ENCODE measurements around the gene TMEM154.

The TMEM154 gene

DNA sequence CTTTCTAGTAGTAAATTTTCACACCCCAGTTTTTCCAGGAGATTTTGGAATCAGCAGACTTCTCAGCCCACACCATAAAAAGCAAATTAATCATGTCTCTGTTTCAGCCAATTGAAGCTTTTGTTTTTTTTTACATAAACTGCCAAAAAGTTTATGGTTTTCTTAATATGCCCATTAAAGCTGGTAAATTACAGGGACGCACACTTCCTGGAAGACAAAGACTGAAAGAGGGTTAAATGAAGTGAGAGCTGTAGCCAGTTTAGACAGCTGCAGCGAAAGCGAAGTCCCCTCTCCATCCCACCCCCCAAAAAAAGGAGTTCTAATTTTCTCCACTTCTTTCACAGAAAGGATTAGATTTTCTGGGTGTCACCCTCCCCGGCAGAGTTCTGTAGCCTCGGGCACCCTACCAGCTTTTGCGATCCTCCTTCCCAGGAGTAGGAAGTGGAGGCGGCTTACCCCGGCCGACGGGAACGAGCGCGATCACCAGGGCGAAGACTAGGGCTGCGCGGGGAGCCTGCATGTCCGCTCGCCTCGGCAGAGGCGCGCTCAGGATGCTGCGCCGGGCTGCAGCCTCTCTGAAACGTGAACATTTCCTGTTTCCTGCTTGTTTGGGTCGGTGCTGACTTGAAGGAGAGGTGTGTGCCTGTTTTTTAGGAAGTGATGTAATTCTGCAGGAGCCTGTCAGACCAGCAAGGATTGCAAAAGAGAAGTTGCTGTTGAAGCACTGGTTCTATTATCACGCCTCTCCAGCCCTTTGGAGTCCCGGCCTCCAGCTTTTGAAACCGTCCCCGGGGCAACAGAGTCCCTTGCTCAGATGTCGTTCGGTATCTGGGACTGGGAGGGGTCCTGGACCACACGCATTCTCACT lies at the start of gene TMEM154:
TSS of gene TMEM154 (minus strand) at position 584 of the 868 bp plus-strand sequence. CDS start at position 520, 64 bp downstream.
- peak; percentile 74 for DNase-seq

- DNase-seq, result no peak
Observed at GRCh38 chr4:152729466-152729865, 49.7 kb upstream of the TMEM154 start.

- no peak for DNase-seq
Observed at GRCh38 chr4:152728343-152728742, 48.5 kb upstream of the TMEM154 start.

GRCh38 chr4:152727784-152728183 lies 48.0 kb upstream of the TMEM154 start:
- no peak for DNase-seq

GRCh38 chr4:152724494-152724893 lies 44.7 kb upstream of the TMEM154 start:
- no peak for DNase-seq

GRCh38 chr4:152723236-152723635 lies 43.4 kb upstream of the TMEM154 start:
- no peak for DNase-seq

DNA sequence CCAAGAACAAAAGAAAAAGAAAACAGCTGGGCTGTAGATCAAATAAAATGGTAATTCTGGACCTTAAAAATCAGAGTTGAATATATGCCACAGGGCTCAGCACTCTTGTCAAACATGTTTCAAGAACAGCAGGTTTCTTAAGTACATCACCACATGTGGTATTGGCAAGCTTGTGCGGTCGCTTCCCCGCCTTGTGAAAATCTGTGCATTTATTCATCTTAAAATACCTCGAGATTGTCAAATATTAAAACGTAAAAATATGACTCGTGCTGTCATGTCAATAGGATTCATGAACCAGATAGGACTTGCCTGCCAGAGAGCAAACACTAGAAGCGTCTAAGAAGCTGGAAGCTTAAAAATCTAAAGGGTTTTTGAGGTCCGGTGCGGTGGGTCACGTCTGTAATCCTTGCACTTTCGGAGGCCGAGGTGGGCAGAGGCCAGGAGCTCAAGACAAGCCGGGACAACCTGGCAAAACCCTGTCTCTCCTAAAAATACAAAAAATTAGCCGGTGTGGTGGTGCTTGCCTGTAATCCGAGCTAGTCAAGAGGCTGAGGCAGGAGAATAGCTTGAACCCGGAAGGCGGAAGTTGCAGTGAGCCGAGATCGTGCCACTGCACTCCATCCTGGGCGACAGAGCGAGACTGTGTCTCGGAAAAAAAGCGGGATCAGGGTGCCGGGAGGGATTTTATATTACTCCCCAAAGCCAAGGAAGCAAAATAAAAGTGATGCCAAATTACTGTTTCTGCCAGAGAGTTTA lies 40.2 kb upstream of the TMEM154 start:
- DNase-seq, result no peak

- DNase-seq, result no peak
Observed at GRCh38 chr4:152719291-152719690, 39.5 kb upstream of the TMEM154 start.

- DNase-seq, result no peak
Observed at GRCh38 chr4:152715076-152715475, 35.3 kb upstream of the TMEM154 start.

GRCh38 chr4:152713951-152714705 lies 34.3 kb upstream of the TMEM154 start:
- DNase-seq, result no peak

DNA sequence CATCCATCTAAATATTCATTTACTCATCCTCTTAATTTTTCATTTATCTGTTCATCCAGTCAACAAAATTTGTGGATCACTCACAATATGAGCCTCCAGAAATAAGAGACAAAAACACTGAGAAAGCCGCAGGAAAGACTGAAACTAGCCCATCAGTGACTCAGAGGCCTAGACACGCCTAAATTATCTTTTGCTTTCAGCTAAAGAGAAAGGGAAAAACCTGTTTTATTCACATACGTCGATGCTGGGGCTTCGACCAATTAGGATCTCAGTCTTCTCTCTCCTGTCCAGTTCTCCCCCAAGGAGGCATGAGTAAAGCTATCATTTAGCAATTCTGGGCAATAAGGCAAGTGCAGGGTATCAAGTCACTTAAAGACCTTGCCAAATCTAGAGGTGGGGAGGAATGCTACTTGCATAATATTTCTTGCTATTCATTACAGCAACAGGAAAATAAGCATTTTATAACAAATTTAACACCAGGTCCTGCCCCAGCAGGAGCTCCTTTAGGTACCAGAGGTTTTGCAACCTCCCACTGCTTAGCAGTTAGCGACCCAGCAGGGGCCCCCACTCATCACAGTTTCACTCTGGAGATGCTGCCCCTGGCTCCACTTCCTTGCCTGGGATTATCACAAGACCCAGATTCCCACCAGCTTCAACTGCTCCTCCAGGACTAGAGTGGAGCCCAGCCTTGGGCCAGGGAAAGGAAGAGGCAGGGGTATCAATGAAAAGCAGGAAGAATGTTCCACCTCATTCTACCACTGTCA lies 30.1 kb upstream of the TMEM154 start:
- DNase-seq, result no peak

GRCh38 chr4:152708796-152709195 lies 29.0 kb upstream of the TMEM154 start:
- DNase-seq, result no peak

GRCh38 chr4:152708361-152708760 lies 28.6 kb upstream of the TMEM154 start:
- no peak for DNase-seq

- DNase-seq, result no peak
Observed at GRCh38 chr4:152707632-152708031, 27.8 kb upstream of the TMEM154 start.

- no peak for DNase-seq
Observed at GRCh38 chr4:152705903-152706302, 26.1 kb upstream of the TMEM154 start.

GRCh38 chr4:152704788-152705187 lies 25.0 kb upstream of the TMEM154 start:
- no peak for DNase-seq

- no peak for DNase-seq
Observed at GRCh38 chr4:152700151-152700550, 20.4 kb upstream of the TMEM154 start.

- DNase-seq, result no peak
Observed at GRCh38 chr4:152699313-152699712, 19.5 kb upstream of the TMEM154 start.

DNA sequence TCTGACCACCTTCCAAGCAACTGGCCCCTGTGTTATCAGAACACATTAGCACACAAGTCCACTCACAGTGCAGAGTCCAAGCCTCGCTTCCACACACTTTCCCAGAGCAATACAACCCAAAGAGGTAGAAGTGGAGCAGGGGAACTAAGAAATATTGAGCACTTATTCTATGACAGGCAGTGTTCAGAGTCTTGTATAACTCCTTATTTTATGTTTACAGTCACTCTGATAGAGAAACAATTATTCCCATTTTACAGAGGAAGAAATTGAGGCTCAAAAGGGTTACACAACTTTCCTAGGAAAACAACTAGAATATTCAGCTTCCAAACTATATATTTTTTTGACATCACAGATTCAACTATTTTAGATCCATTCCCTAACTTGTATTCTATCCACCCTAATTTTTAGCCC lies 18.3 kb upstream of the TMEM154 start:
- DNase-seq, result no peak

DNA sequence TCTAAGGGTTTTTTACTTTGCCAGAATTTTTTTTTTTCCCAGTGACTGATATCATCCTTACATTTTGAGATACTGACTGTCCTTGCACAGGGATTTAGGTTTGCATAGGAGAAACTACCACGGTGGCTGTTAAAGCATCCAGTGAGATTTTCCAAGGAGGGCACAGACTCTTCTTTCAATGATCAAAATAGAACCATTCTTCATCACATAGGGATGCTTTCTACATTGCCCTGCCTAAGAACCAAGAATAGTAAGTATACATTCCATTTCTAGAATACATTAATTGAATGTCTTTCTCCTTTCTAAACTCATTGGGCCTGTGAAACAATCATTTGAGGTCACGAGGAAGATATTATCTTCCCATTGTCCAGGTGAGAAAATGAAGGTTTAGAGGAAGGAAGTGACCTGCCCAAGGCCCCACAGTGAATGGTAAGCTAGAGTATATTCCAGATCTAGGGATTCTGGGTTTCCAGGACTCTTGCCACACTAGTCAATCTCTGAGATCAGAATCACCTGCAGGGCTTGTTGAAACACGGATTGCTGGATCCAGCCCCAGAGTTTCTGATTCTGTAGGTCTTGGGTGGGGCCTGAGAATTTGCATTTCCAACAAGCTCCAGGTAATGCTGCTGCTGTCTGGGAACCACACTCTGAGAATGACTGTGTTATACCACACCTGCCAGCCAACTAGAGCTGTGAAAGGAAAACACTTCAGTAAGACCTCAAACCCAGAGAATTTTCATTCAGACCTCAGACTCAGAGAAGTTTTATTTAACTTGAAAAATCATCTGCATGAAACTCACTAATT lies 17.7 kb upstream of the TMEM154 start:
- DNase-seq, result no peak

DNA sequence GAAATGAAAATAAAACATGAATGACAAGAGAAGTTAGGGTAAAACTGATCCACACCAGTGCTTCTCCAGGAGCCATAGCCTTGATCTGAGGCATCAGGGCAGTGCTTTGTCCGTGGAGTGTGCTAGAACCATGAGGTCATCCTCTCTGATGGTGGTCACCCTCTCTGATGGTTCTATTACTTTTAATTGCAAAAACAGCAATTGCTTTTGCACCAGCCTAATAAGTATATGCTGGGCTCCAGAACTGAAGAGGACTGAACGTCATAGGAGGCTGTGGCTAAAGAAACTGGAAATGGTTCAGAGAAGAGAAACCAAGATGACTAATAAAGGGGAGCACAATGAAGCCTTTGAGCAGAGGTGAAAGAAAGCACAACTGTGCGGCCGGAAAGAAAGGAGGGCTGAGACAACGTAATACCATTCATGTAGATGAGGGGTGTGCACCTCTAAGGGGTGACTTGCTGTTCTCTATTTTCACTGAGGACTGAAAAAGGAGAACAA lies 17.0 kb upstream of the TMEM154 start:
- DNase-seq, result peak; percentile 66

Data from CD4-positive, alpha-beta T cell treated with Interleukin-4 for 4 hours (primary cell).